DMS 273 treated with DMSO at 0.1 percent for 48 hours (cell line): ENCODE results near the gene GRK6.
"Not testable (repeated sequence)": the region's sequence is repeated elsewhere in the genome, so short reads cannot be mapped to it uniquely, and the experiment has no call there.

Experiments used
- DNase-seq: peaks from one replicate; lab custom pipeline; 2025; lab: John Stamatoyannopoulos, UW

GRK6 gene

GRCh38 chr5:177471610-177472356 is 45.3 kb downstream of the GRK6 start:
- no peak for DNase-seq

DNA sequence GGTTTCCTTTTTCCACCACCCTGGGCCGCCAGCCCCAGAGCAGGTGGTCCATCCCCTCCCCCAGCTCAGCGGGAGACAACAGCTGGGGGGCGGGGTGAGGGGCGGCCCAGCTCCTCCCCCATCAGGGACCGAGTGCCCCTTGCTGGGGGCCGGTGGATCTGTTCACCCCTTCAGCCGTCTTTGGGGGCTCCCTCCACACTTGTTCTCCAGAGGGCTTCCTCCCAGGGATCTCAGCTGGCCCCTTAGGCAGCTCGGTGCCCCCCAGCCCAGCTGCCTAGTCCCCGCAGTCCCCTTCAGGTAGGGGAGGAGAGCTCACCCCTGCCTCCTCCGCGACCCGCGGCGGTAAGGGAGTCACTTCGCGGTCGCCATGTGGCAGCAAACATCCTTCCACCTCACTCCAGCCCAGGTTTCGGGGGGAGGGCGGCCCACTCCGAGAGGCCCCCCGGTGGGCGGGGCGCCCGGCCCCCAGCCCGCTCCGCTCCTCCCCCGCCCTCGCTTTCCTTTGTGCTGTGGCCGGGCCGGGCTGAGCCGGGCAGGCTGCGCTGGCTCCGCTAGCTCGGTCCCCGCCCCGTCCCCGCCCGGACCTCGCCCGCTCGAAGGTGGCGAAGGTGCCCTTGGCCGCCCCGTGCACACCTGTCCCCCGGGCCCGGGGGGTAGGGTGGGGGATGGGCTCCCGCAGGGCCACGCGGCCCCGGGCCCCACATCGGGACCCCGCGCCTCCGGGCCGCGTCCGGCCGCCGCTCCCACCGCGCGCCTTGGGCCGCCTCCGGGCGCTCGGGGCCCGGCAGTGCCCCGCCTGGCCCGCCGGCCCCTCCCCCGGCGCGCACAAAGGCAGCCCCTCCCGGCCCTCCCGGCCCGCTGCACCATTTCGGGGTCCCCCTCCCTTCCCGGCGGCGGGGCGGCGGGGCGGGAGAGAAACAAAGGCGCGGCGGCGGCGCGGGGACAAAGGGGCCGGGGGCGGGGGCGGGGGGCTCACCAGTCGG is 46.3 kb downstream of the GRK6 start:
- no peak for DNase-seq

GRCh38 chr5:177473443-177474001 is 47.0 kb downstream of the GRK6 start, which contains the start of gene DBN1:
Gene DBN1 (minus strand): TSS chr5:177473634. CDS start chr5:177473521, 113 bp downstream.
- DNase-seq: no peak

GRCh38 chr5:177474002-177474476 is 47.6 kb downstream of the GRK6 start:
- DNase-seq: no peak

GRCh38 chr5:177474846-177475562 is 48.5 kb downstream of the GRK6 start:
- no peak for DNase-seq

DNA sequence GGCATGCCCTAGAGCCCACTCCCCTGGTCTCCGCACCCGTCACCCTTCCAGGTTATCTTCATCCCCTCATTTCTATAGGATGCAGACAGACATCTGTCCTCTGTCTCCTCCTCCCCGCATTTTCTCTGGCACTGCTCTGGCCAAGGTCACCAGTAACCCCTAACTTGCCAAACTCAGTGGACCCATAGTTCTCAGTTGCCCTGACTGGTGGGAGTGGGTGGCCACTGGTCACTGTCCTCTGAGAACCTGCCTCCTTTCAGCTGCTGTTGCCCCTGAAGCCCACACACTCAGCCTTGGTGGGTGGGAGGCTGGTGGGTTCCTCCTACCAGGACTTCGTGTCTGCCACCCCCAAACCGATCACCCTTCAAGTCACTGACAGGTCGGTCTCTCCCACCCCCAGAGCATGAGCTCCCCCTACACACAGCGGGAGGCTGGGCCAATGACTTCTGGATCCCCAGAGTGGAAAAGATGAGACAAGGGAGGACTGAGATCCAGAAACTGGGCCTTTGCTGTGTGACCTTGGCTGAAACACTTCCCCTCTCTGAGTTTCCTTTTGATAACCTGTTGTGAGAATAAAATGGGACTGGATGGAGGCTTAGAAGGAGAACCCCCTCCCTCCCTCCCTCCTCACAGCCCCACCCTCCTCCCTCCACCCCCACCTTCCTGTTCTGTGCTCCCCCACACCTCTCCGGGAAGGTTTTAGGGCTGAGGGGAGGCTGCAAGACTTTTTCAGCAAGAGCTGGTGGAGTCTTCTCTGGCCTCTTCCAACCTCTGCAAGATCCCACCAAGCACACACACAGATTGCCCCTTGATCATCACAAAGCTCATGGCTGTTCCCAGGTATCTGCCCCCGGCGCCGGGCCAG is 49.3 kb downstream of the GRK6 start:
- no peak for DNase-seq

GRCh38 chr5:177476531-177477233 is 50.2 kb downstream of the GRK6 start:
- DNase-seq: no peak

GRCh38 chr5:177477701-177478477 is 51.4 kb downstream of the GRK6 start:
- no peak for DNase-seq

- no peak for DNase-seq
Measured at GRCh38 chr5:177478711-177479646, 52.5 kb downstream of the GRK6 start.

DNA sequence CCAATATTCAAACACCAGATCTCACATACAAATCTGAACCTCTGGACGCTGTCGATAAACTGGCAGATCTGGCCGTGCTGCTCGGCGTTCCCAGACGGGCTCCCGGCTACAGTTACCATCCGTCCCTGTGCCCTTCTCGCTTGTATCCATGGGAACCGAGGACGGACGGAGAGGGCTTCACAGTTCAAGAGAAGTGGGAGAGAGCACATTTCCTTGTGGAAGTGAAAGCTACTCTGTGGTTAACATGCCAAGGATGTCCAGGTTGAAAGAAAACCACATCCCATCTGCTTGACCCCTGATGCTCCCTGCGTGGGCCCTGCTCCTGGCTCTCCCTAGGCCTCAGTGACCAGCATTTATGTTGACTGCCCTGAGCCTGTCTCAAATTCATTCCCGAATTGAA is 53.3 kb downstream of the GRK6 start:
- no peak for DNase-seq

GRCh38 chr5:177482359-177482795 is 55.9 kb downstream of the GRK6 start:
- DNase-seq: no peak

GRCh38 chr5:177483042-177483441 is 56.6 kb downstream of the GRK6 start:
- no peak for DNase-seq

DNA sequence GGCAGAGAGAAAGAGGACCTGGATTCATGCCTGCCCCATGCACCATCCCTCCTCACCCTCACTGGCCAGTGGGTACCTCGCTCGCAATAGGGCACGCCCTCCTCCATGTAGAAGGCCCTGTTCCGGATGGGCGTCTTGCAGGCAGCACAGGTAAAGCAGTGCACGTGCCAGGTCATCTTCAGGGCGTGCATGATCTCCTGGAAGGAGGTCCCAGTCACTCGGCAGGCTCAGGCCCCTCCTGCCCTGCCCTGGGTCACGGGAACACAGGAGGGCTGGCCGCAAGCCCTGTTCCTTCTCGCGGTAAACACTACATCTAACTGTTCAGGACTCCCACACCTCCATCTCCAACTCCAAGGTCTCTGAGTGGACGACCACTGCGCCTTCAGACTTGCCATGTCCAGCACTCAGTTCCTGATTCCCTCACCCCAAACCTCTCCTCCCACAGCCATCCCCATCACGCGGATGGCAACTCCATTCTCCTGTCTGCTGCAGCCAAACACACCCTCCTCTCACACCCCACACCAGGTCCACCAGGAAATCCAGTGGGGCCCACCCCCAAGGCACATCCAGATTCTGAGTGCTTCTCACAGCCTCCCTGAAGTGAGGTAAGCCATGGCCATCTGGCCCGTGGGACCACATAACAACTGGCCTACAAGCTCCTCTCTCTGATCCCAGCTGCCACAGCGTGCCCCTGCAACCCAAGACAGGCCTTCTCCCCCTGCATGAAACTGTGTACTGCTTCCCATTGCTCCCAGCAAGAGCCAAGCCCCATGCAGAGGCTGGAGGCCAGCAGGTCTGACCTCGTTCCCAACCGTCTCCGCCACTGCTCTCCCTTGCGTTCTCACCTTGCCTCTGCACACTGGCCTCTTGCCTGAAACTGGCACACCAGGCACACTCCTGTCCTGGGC is 57.8 kb downstream of the GRK6 start:
- DNase-seq: peak; percentile 77

GRCh38 chr5:177484902-177485549 is 58.5 kb downstream of the GRK6 start:
- no peak for DNase-seq

DNA sequence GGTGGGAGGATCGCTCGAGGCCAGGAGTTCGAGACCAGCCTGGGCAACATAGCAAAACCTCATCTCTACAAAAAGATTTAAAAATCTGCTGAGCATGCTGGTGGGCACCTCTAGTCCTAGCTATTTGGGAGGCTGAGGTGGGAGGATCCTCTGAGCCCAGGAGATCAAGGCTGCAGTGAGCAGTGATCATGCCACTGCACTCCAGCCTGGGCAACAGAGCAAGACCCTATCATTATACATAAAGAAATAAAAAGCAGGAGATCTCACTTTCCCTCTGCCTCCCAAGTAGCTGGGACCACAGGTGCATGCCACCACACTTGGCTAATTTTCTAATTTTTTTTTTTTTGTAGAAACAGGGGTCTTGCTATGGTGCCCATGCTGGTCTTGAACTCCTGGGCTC is 59.3 kb downstream of the GRK6 start:
- DNase-seq: not testable (repeated sequence)

- DNase-seq: no peak
Measured at GRCh38 chr5:177486256-177486655, 59.8 kb downstream of the GRK6 start.

DNA sequence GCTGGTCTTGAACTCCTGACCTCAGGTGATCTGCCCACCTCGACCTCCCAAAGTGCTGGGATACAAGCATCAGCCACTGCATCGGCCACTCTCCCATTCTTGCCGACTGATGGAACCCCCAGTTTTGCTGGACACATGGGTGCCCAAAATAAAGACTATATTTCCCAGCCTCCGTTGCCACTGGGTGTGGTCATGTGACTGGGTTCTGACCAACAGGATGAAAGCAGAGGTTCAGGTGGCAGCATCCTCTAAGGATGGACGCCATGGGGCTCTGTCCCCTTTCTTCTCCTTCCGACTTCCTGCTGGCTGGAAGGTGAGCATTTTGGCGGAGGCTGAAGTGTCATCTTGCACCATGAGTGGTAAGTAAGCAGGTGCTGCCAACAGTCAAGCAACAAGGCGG is 60.7 kb downstream of the GRK6 start:
- DNase-seq: no peak
